Fibroblast of lung (primary cell): ENCODE measurements around the gene SMG7. TPM values are rescaled to one million over a fixed set of nuclear protein-coding genes. Genes with fewer than 3 reads are reported as not detected.

Experiments used
- DNase-seq, 2 donors: peaks; one replicate each; pipeline versions ENCODE4 v3.0.0 to v3.0.0-alpha.2; 2010; ENCODE audit warnings: low read depth in 2 of 2
- H2AFZ ChIP-seq: 2 replicates; pipeline ENCODE4 v1.5.1; 2012; ENCODE audit warnings: low read length, control low read depth, inconsistent platforms
- H3K27ac ChIP-seq: 2 replicates; pipeline ENCODE4 v1.5.1; 2011; ENCODE audit warnings: low read length, control low read depth; ENCODE audit not compliant: insufficient read depth
- H3K27me3 ChIP-seq: 2 replicates; pipeline ENCODE4 v1.5.1; 2011; ENCODE audit warnings: mild to moderate bottlenecking, low read length; ENCODE audit not compliant: control insufficient read depth, insufficient read depth
- H3K36me3 ChIP-seq: 2 replicates; pipeline ENCODE4 v1.5.1; 2011; ENCODE audit warnings: low read length; ENCODE audit not compliant: control insufficient read depth, insufficient read depth
- H3K4me1 ChIP-seq: 2 replicates; pipeline ENCODE4 v1.5.1; 2011; ENCODE audit warnings: low read length; ENCODE audit not compliant: control insufficient read depth, insufficient read depth; ENCODE audit errors: extremely low read depth
- H3K4me2 ChIP-seq: 2 replicates; pipeline ENCODE4 v1.5.1; 2011; ENCODE audit warnings: low read length, control low read depth; ENCODE audit not compliant: insufficient read depth; ENCODE audit errors: extremely low read depth
- H3K4me3 ChIP-seq, 4 experiments: fragments of 200-600 bp in 1 of 4; sonication (generic) in 1 of 4; replicated peaks in 1 of 4; 2 replicates each; pipeline ENCODE4 v1.5.1; 2011 to 2016; ENCODE audit warnings: low read length in 4 of 4, low read depth in 3 of 4, mild to moderate bottlenecking in 3 of 4, control low read depth in 2 of 4, inconsistent platforms in 1 of 4, mixed read lengths in 1 of 4; ENCODE audit not compliant: insufficient read depth in 1 of 4; ENCODE audit errors: control extremely low read depth in 1 of 4
- H3K79me2 ChIP-seq: 2 replicates; pipeline ENCODE4 v1.5.1; 2012; ENCODE audit warnings: mild to moderate bottlenecking, low read length, inconsistent platforms; ENCODE audit not compliant: control insufficient read depth, insufficient read depth
- H3K9ac ChIP-seq: 2 replicates; pipeline ENCODE4 v1.5.1; 2011; ENCODE audit warnings: mild to moderate bottlenecking, low read length, control low read depth; ENCODE audit not compliant: insufficient read depth
- H3K9me3 ChIP-seq: 2 replicates; pipeline ENCODE4 v1.5.1; 2012; ENCODE audit warnings: low read depth, low read length; ENCODE audit not compliant: control insufficient read depth, insufficient read depth
- H4K20me1 ChIP-seq: 2 replicates; pipeline ENCODE4 v1.5.1; 2011; ENCODE audit warnings: low read length; ENCODE audit not compliant: control insufficient read depth, insufficient read depth; ENCODE audit errors: extremely low read depth
- EZH2 ChIP-seq: IDR thresholded peaks from 2 replicates; pipeline ENCODE4 v1.5.1; 2012; ENCODE audit warnings: low read length, control low read depth, mild to moderate bottlenecking; ENCODE audit errors: missing control alignments
- polyA plus RNA-seq, 2 donors: library from polyadenylated mRNA; depleted of rRNA in 1 of 2; stranded (reverse) in 1 of 2; unstranded in 1 of 2; fragments of >200 nt; gene quantifications; 2 replicates each; pipeline ENCODE4 v1.2.1, GENCODE V29; 2011 to 2012; ENCODE audit warnings: missing spikeins in 1 of 2
- total RNA-seq: library from RNA; depleted of rRNA; stranded (reverse); fragments of >200 nt; gene quantifications from 2 replicates; pipeline ENCODE4 v1.2.1, GENCODE V29; 2014
- TF ChIP-seq, protein P1 (sequence below), 2 donors: IDR thresholded peaks in 1 of 2; conservative IDR thresholded peaks in 1 of 2; 1 replicate in 1 of 2; 2 replicates in 1 of 2; pipeline ENCODE4 v1.5.1; 2011 to 2012; ENCODE audit warnings: low read length in 2 of 2, control low read depth in 1 of 2, inconsistent platforms in 1 of 2, low read depth in 1 of 2, mild to moderate bottlenecking in 1 of 2

The SMG7 gene
- total and polyA plus RNA-seq, 2 donors (not counting 1 experiment from before 2014, with no cell fraction given): 23.1 to 30.7 TPM

DNA sequence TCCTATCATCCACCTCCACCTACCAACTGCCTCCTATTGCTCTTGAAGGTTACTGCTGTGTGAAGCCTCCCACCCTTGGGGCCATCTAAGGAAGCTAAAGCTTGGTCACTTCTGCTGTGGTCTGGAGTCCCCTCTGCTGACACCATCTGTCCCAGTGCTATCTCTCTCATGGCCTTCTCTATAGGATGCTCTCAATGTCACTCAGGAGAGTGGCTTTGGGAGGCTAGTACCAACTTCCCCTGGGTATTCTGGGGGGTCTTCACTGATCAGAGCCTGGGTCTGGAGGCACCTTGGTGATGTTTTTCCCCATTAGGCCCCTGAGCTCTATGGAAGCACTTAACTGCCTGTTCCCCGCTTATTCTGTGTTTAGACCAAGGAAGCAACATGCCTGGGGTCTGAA, 130.2 kb downstream of the SMG7 start:
- no peak overlapping the region for H3K9ac ChIP-seq
- no peaks in the 10 kb centered on the region for H3K36me3 ChIP-seq
- H3K9me3 ChIP-seq: no peaks in the 10 kb centered on the region
- DNase-seq: no peak
- H3K4me3 ChIP-seq: no peak overlapping the region
- H3K4me2 ChIP-seq: no peak overlapping the region
- peaks cover 5% of the 10 kb centered on the region for H3K4me1 ChIP-seq
- no peak overlapping the region for H3K27ac ChIP-seq
- H3K79me2 ChIP-seq: no peaks in the 10 kb centered on the region
- TF ChIP-seq, protein P1, sequence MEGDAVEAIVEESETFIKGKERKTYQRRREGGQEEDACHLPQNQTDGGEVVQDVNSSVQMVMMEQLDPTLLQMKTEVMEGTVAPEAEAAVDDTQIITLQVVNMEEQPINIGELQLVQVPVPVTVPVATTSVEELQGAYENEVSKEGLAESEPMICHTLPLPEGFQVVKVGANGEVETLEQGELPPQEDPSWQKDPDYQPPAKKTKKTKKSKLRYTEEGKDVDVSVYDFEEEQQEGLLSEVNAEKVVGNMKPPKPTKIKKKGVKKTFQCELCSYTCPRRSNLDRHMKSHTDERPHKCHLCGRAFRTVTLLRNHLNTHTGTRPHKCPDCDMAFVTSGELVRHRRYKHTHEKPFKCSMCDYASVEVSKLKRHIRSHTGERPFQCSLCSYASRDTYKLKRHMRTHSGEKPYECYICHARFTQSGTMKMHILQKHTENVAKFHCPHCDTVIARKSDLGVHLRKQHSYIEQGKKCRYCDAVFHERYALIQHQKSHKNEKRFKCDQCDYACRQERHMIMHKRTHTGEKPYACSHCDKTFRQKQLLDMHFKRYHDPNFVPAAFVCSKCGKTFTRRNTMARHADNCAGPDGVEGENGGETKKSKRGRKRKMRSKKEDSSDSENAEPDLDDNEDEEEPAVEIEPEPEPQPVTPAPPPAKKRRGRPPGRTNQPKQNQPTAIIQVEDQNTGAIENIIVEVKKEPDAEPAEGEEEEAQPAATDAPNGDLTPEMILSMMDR (conservative IDR thresholded peaks at IDR 0.05 in 1 of 2, IDR thresholded peaks at IDR 0.05 in 1 of 2; ENCODE audit: low read depth in 1 of 2, low read length in 2 of 2): no peak
- no peak for TF ChIP-seq EZH2
- no peak overlapping the region for H2AFZ ChIP-seq
- H3K27me3 ChIP-seq: no peaks in the 10 kb centered on the region
- H4K20me1 ChIP-seq: no peaks in the 10 kb centered on the region

Other genes with a start within 250 kb of the SMG7 start
- gene NMNAT2, start 54.1 kb upstream of the SMG7 start, total RNA-seq: under 0.01 TPM in 2 replicates
- gene NMNAT2, start 54.1 kb upstream of the SMG7 start, polyA plus RNA-seq: 0.02 and 0.61 TPM in 2 replicates
- gene NCF2, start 118.0 kb downstream of the SMG7 start, total RNA-seq: 0.77 and 2.6 TPM in 2 replicates
- 0.43 and 1.2 TPM in 2 replicates for gene NCF2, start 118.0 kb downstream of the SMG7 start, polyA plus RNA-seq
- 83.5 and 142 TPM in 2 replicates for gene ARPC5, start 163.3 kb downstream of the SMG7 start, total RNA-seq
- gene ARPC5, start 163.3 kb downstream of the SMG7 start, polyA plus RNA-seq: 242 and 350 TPM in 2 replicates
- not detected in 2 replicates for gene APOBEC4, start 180.8 kb downstream of the SMG7 start, total RNA-seq
- not detected in 2 replicates for gene APOBEC4, start 180.8 kb downstream of the SMG7 start, polyA plus RNA-seq